K562 (cell line): ENCODE results near the gene SLC35F5. TPM values are rescaled to one million over a fixed set of nuclear protein-coding genes. Genes with fewer than 3 reads are reported as not detected.

ENCODE experiments used
- ATAC-seq: fragments of 200-7000 bp; cut with Tn5 transposase; 3 replicates; pipeline ENCODE4 v1.9.1; 2020; ENCODE audit warnings: moderate library complexity
- BruUV-seq: library from RNA; stranded (reverse); fragments of 400-500 nt; replicated peaks from 2 replicates; lab custom pipeline; 2021; lab: Mats Ljungman, UMichigan
- CTCF ChIA-PET: fragments of 300-600 bp; formaldehyde crosslinking; extraction: SDS; loops from one replicate; lab custom pipeline; 2021; ENCODE audit warnings: low intra/inter-chr PET ratio; lab: Yijun Ruan, JAX
- POLR2A ChIA-PET: fragments of 300-600, 350-650 bp; sonication (Branson Sonifier 250); formaldehyde crosslinking; extraction: SDS; loops from one replicate; lab custom pipeline; 2021; ENCODE audit warnings: antibody characterized with exemption, inconsistent platforms; lab: Yijun Ruan, JAX
- DNase-seq, 4 experiments: peaks; one replicate each; pipeline versions ENCODE4 v3.0.0 to v3.0.0-alpha.2; 2011 to 2018; ENCODE audit warnings: low spot score in 3 of 4, mixed read lengths in 3 of 4; ENCODE audit errors: extremely low read depth in 1 of 4
- FAIRE-seq: peaks from 2 replicates; lab custom pipeline; 2011; peaks lifted over from hg19 to GRCh38; lab: Jason Lieb, UNC
- H2AFZ ChIP-seq: 2 replicates; pipeline ENCODE4 v1.6.0; 2011; ENCODE audit warnings: low read depth, low read length, control low read depth, inconsistent platforms
- H3K27ac ChIP-seq: fragments of 200-600 bp; 3 replicates; pipeline ENCODE4 v1.8.0; 2011; ENCODE audit warnings: low read depth, mild to moderate bottlenecking, control low read depth, inconsistent platforms, low read length, moderate library complexity, mixed read lengths; ENCODE audit errors: extremely low read depth
- H3K27me3 ChIP-seq, 2 experiments: fragments of 300-600 bp in 1 of 2; 2 replicates in 1 of 2; 3 replicates in 1 of 2; pipeline versions ENCODE4 v1.6.0 to v1.8.0; 2011; ENCODE audit warnings: inconsistent platforms in 2 of 2, low read length in 2 of 2, mild to moderate bottlenecking in 1 of 2, mixed read lengths in 1 of 2, moderate library complexity in 1 of 2; ENCODE audit not compliant: control insufficient read depth in 2 of 2, insufficient read depth in 2 of 2
- H3K36me3 ChIP-seq: fragments of 300-600 bp; 3 replicates; pipeline ENCODE4 v1.8.0; 2011; ENCODE audit warnings: mild to moderate bottlenecking, low read length, inconsistent platforms; ENCODE audit not compliant: control insufficient read depth, insufficient read depth
- H3K4me1 ChIP-seq, 2 experiments: fragments of 200-600 bp in 1 of 2; replicated peaks in 1 of 2; 2 replicates in 1 of 2; 3 replicates in 1 of 2; pipeline versions ENCODE4 v1.5.1 to v1.8.0; 2011; ENCODE audit warnings: inconsistent platforms in 2 of 2, low read length in 2 of 2, mild to moderate bottlenecking in 1 of 2, mixed read lengths in 1 of 2, moderate library complexity in 1 of 2; ENCODE audit not compliant: control insufficient read depth in 2 of 2, insufficient read depth in 2 of 2
- H3K4me2 ChIP-seq: 2 replicates; pipeline ENCODE4 v1.6.1; 2011; ENCODE audit warnings: low read length, control low read depth, inconsistent platforms, mixed read lengths; ENCODE audit not compliant: insufficient read depth
- H3K4me3 ChIP-seq: fragments of 200-600 bp; sonication (generic), shearing (Covaris generic); 2 replicates; pipeline ENCODE4 v1.5.1; 2016; ENCODE audit warnings: control low read depth, inconsistent platforms
- H3K79me2 ChIP-seq: fragments of 200-600 bp; 3 replicates; pipeline ENCODE4 v1.8.0; 2011; ENCODE audit warnings: low read length, inconsistent platforms; ENCODE audit not compliant: control insufficient read depth, insufficient read depth
- H3K9ac ChIP-seq, 2 experiments: 2 replicates each; pipeline versions ENCODE4 v1.6.0 to v1.6.1; 2011; ENCODE audit warnings: low read depth in 2 of 2, low read length in 2 of 2, control low read depth in 1 of 2, inconsistent platforms in 1 of 2, mild to moderate bottlenecking in 1 of 2, mixed read lengths in 1 of 2; ENCODE audit not compliant: insufficient read depth in 1 of 2
- H3K9me1 ChIP-seq: one replicate; pipeline ENCODE4 v1.6.0; 2011; ENCODE audit warnings: inconsistent platforms, mild to moderate bottlenecking, low read length, moderate library complexity; ENCODE audit not compliant: control insufficient read depth, insufficient read depth
- H3K9me3 ChIP-seq: replicated peaks from 2 replicates; pipeline ENCODE4 v1.5.1; 2011; ENCODE audit warnings: low read depth, low read length, inconsistent platforms; ENCODE audit not compliant: control insufficient read depth, insufficient read depth
- H4K20me1 ChIP-seq: replicated peaks from 2 replicates; pipeline ENCODE4 v1.6.1; 2011; ENCODE audit warnings: low read length, inconsistent platforms, mixed read lengths; ENCODE audit not compliant: control insufficient read depth, insufficient read depth
- HMG20A ChIP-seq: fragments of 450-650 bp; formaldehyde crosslinking; conservative IDR thresholded peaks from 2 replicates; pipeline ENCODE4 v1.4.0; 2020; ENCODE audit warnings: mild to moderate bottlenecking, mixed read lengths
- MEIS2 ChIP-seq: fragments of 450-650 bp; IDR thresholded peaks from 2 replicates; pipeline ENCODE4 v1.6.1; 2014; ENCODE audit warnings: mild to moderate bottlenecking; ENCODE audit not compliant: partially characterized antibody
- MYC ChIP-seq, 2 experiments: fragments of 250-450 bp in 1 of 2; sonication (Bioruptor Pico) in 1 of 2; IDR thresholded peaks; 2 replicates each; pipeline versions ENCODE4 v1.5.1 to v1.6.1; 2012 to 2021; ENCODE audit warnings: low read depth in 2 of 2, borderline replicate concordance in 1 of 2, improper control_type of control experiment in 1 of 2, low read length in 1 of 2, mild to moderate bottlenecking in 1 of 2, moderate library complexity in 1 of 2
- RBM39 ChIP-seq: fragments of 200-400 bp; formaldehyde crosslinking; optimal IDR thresholded peaks from 2 replicates; pipeline ENCODE3; 2018; ENCODE audit warnings: low read depth, low read length
- RNF219 ChIP-seq: fragments of 250-450 bp; sonication (Bioruptor Pico); IDR thresholded peaks from 2 replicates; pipeline ENCODE4 v1.5.0; 2022; ENCODE audit warnings: mild to moderate bottlenecking
- SRSF9 ChIP-seq: fragments of 200-400 bp; formaldehyde crosslinking; IDR thresholded peaks from 2 replicates; pipeline ENCODE4 v1.6.1; 2017; ENCODE audit warnings: low read depth, low read length, borderline replicate concordance
- TBP ChIP-seq: optimal IDR thresholded peaks from 2 replicates; pipeline ENCODE3; 2011; ENCODE audit warnings: low read depth, low read length, improper control_type of control experiment
- TRIM24 ChIP-seq, 2 experiments: fragments of 450-650 bp; IDR thresholded peaks; 2 replicates each; pipeline ENCODE4 v1.6.1; 2016
- ZBED1 ChIP-seq: IDR thresholded peaks from 2 replicates; pipeline ENCODE4 v1.6.1; 2014
- ZNF224 ChIP-seq: sonication (generic); formaldehyde crosslinking; IDR thresholded peaks from 2 replicates; pipeline ENCODE4 v1.8.0; 2022; ENCODE audit warnings: mild to moderate bottlenecking, missing genetic modification reagents
- WGBS: fragments of 100-300 bp; shearing (Covaris generic); methylation state at CpG from one replicate; pipeline ENCODE4 v1.1.6; 2016; ENCODE audit warnings: low coverage, mixed read lengths; ENCODE audit not compliant: insufficient coverage; ENCODE audit errors: missing lambda C conversion rate; 5-methylcytosine and 5-hydroxymethylcytosine counted together
- in situ Hi-C: fragments of 300-500 bp; cut with MboI; formaldehyde crosslinking; loops from 4 replicates; pipeline ENCODE4 v1.15.0; 2018; ENCODE audit warnings: inconsistent platforms, mixed read lengths
- intact Hi-C: fragments of 100-400 bp; cut with micrococcal nuclease; formaldehyde crosslinking; loops from 2 replicates; pipeline ENCODE4 v1.14.2; 2022
- polyA plus RNA-seq, 8 experiments: library from polyadenylated mRNA; depleted of rRNA in 4 of 8; stranded (reverse) in 5 of 8; unstranded in 3 of 8; fragments of >200 nt; fragmentation: Nextera tagmentation in 2 of 8; fragmentation: Illumina TruSeq in 1 of 8; extraction: Ambion mirVana in 2 of 8; extraction: Trizol in 1 of 8; gene quantifications; 2 replicates each; pipeline versions ENCODE4 v1.2.1 to v1.2.3, GENCODE V29; 2011 to 2014; ENCODE audit warnings: inconsistent platforms in 1 of 8, missing spikeins in 1 of 8
- total RNA-seq, 7 experiments: library from RNA; depleted of rRNA in 6 of 7; stranded (reverse); fragments of >200 nt in 6 of 7; fragmentation: Illumina TruSeq in 2 of 7; extraction: Trizol in 2 of 7; gene quantifications; 2 replicates each; pipeline versions ENCODE4 v1.2.1 to v1.2.3, GENCODE V29; 2011 to 2021; ENCODE audit warnings: low replicate concordance in 1 of 7
- TF ChIP-seq, protein P1 (sequence below), 2 experiments: IDR thresholded peaks in 1 of 2; conservative IDR thresholded peaks in 1 of 2; 2 replicates each; pipeline ENCODE4 v1.6.1; 2016; ENCODE audit warnings: low read depth in 2 of 2, mild to moderate bottlenecking in 1 of 2, missing compliant biosample characterization in 1 of 2, missing genetic modification characterization in 1 of 2, moderate library complexity in 1 of 2

SLC35F5 gene
- total and polyA plus RNA-seq, 9 of the 15 experiments (the other 6 are each of a cell fraction or from before 2014, with no cell fraction given) = 4.9 to 50.7 (median 30.5) TPM

DNA sequence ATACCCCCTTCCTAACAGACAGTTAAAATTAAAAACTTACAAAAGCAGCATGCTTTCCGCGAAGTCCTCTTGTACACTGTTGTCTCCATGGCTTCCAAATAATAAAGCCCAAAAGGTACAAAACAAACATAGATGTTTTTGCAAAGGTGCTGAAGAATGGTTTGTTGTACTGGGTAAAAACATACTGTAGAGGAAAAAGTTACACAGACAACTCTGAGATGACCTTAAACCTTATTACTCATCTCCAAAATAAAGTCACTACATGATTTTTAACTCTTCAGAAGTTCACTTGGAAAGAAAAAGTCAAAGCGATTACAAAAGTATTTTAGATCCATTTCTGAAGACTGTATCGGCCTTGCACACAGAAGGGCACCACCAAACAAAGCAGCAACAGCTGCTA, 6.1 kb downstream of the SLC35F5 start:
- Histone ChIP-seq H3K27me3 (no peaks in the 10 kb centered on the region), H3K4me2 (no peak overlapping the region), H3K79me2 (peaks cover 16% of the 10 kb centered on the region), H3K27ac (no peak overlapping the region), H3K9me1 (no peaks in the 10 kb centered on the region), H3K9me3 (no peaks in the 10 kb centered on the region), H3K4me1 (0 out of 5 replicates have a peak, but pooled peaks cover 0 to 4% of the 10 kb centered on the region in 2 experiments), H2AFZ (no peak overlapping the region), H3K36me3 (peaks cover 55% of the 10 kb centered on the region), H4K20me1 (no peaks in the 10 kb centered on the region), H3K4me3 (no peak overlapping the region), H3K9ac (no peak overlapping the region)
- no TSS peak for BruUV-seq
- no peak for TF ChIP-seq ZNF224
- no peak for TF ChIP-seq MYC (IDR thresholded peaks at IDR 0.05; ENCODE audit: low read depth, low read length)
- TF ChIP-seq MYC (CRISPR knock-in tag; IDR thresholded peaks at IDR 0.05; ENCODE audit: borderline replicate concordance, low read depth) = no peak
- TF ChIP-seq, protein P1, sequence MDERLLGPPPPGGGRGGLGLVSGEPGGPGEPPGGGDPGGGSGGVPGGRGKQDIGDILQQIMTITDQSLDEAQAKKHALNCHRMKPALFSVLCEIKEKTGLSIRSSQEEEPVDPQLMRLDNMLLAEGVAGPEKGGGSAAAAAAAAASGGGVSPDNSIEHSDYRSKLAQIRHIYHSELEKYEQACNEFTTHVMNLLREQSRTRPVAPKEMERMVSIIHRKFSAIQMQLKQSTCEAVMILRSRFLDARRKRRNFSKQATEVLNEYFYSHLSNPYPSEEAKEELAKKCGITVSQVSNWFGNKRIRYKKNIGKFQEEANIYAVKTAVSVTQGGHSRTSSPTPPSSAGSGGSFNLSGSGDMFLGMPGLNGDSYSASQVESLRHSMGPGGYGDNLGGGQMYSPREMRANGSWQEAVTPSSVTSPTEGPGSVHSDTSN (CRISPR knock-in tag; IDR thresholded peaks at IDR 0.05; ENCODE audit: low read depth) = no peak
- TF ChIP-seq, protein P1 (tag; conservative IDR thresholded peaks at IDR 0.05; ENCODE audit: low read depth) = no peak
- TF ChIP-seq HMG20A (CRISPR knock-in tag) = no peak
- TF ChIP-seq TBP = no peak
- TF ChIP-seq MEIS2 = no peak
- TF ChIP-seq ZBED1 = no peak
- no peak for TF ChIP-seq TRIM24 (IDR thresholded peaks at IDR 0.05)
- no peak for TF ChIP-seq RNF219
- no peak for TF ChIP-seq RBM39
- no peak for TF ChIP-seq SRSF9
- in situ Hi-C loops (no loop called here), intact Hi-C loops (loop anchor here (10.0 kb wide), 1 partner anchor 204 kb away; no protein-coding TSS in a partner anchor)
- DNase-seq (no peak), FAIRE-seq (peak; percentile 51), ATAC-seq (no peak)
- POLR2A ChIA-PET = no interaction called here
- 98% methylated on average over 4 of the region's 4 CpGs for WGBS
- CTCF ChIA-PET = no interaction called here
